Left renal cortex interstitium (tissue), 4 donors: ENCODE measurements around the gene DOCK11. TPM values are rescaled to one million over a fixed set of nuclear protein-coding genes. Genes with fewer than 3 reads are reported as not detected.
A peak's percentile ranks its signal among the peaks of the same experiment; 100 is the strongest.
"Not testable (repeated sequence)": the region's sequence is repeated elsewhere in the genome, so short reads cannot be mapped to it uniquely, and the experiment has no call there.

Experiments
- DNase-seq, 4 donors: peaks; one replicate each; pipeline ENCODE4 v3.0.0-alpha.2; 2013; ENCODE audit warnings: low read depth in 4 of 4, low spot score in 2 of 4, missing footprints in 1 of 4
- polyA plus RNA-seq, 4 donors: library from polyadenylated mRNA; unstranded; fragments of 120-200 nt; gene quantifications; one replicate each; pipeline ENCODE4 v1.2.1, GENCODE V29; 2013; ENCODE audit not compliant: insufficient read length in 4 of 4

DOCK11 gene
- polyA plus RNA-seq, 4 donors = 16.9 to 20.8 (median 20.0) TPM

GRCh38 chrX:118727686-118728339, 232.2 kb downstream of the DOCK11 start:
- no peak for DNase-seq

- DNase-seq = peak in 1 of 4 donors; percentile 36
These were observed 233.5 kb downstream of the DOCK11 start for GRCh38 chrX:118729042-118729652.

- no peak for DNase-seq
These were observed 235.1 kb downstream of the DOCK11 start for GRCh38 chrX:118730500-118731247.

GRCh38 chrX:118732551-118732950, 236.9 kb downstream of the DOCK11 start:
- not testable (repeated sequence) for DNase-seq

GRCh38 chrX:118734909-118735308, 239.3 kb downstream of the DOCK11 start:
- no peak for DNase-seq

Other genes starting within 250 kb of the DOCK11 start
- 10 to 100 TPM; 10.7 to 14.5 (median 12.3) TPM for gene WDR44, start 149.7 kb upstream of the DOCK11 start, polyA plus RNA-seq
- gene IL13RA1, start 231.8 kb downstream of the DOCK11 start, polyA plus RNA-seq = 10 to 100 TPM; 47.1 to 63.4 (median 57.2) TPM